ENCODE data around the gene GRAMD1C.

GRAMD1C gene

DNA sequence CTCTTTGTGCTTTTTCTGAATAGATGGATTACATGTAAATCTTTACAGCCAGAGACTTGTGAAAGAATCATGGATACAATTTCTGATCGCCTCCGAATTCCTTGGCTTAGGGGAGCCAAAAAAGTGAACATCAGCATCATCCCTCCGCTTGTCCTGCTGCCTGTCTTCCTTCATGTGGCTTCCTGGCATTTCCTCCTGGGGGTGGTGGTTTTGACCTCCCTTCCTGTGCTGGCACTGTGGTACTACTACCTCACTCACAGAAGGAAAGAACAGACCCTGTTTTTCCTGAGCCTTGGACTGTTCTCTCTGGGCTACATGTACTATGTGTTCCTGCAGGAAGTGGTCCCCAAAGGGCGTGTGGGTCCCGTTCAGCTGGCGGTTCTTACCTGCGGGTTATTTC, 115.1 kb downstream of the GRAMD1C start:
- TF ChIP-seq, protein P1, sequence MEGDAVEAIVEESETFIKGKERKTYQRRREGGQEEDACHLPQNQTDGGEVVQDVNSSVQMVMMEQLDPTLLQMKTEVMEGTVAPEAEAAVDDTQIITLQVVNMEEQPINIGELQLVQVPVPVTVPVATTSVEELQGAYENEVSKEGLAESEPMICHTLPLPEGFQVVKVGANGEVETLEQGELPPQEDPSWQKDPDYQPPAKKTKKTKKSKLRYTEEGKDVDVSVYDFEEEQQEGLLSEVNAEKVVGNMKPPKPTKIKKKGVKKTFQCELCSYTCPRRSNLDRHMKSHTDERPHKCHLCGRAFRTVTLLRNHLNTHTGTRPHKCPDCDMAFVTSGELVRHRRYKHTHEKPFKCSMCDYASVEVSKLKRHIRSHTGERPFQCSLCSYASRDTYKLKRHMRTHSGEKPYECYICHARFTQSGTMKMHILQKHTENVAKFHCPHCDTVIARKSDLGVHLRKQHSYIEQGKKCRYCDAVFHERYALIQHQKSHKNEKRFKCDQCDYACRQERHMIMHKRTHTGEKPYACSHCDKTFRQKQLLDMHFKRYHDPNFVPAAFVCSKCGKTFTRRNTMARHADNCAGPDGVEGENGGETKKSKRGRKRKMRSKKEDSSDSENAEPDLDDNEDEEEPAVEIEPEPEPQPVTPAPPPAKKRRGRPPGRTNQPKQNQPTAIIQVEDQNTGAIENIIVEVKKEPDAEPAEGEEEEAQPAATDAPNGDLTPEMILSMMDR (conservative IDR thresholded peaks at IDR 0.05), result no peak
- no peak overlapping the region for H3K27ac ChIP-seq

DNA sequence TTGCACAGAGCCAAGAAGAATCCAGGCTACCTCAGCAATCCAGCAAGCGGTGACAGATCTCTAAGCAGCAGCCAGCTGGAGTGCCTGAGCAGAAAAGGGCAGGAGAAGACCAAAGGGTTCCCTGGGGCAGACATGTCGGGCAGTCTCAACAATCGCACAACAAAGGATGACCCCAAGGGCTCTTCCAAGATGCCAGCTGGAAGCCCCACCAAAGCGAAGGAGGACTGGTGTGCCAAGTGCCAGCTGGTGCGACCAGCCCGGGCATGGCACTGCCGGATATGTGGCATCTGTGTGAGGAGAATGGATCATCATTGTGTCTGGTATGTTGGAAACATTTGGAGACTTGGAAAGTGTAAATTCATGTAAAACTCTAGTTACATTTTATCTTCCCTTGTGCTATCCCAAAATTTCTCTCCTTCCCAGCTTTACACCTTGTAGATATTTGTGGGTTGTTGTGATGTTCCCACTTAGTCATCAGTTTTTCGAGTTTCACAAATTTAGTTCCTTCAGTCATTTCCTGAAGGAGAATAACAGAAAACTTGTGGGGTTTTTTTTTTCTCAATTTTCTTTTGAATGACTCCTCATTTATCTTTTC, 115.6 kb downstream of the GRAMD1C start:
- H3K27ac ChIP-seq, result no peak overlapping the region
- TF ChIP-seq, protein P1 (conservative IDR thresholded peaks at IDR 0.05), result no peak

DNA sequence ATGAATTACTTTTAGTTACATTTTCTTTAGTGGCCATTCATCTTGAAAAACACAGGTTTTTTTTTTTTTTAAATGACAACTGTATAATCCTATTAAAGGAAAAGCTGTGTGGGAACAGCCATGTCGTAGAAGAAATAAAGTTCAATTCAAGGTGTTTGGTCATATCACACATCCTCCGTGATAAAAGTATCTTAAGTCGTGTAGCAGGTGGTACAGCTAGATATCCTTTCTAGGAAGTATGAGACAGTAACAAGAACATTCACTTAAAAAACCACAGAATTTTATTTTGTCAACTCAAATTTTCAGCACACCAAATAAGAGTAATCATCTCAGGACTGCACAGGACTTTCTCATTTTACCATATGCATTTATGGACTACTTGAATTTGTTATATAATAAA, 125.3 kb downstream of the GRAMD1C start:
- TF ChIP-seq, protein P1 (conservative IDR thresholded peaks at IDR 0.05), result no peak
- H3K27ac ChIP-seq, result no peak overlapping the region

DNA sequence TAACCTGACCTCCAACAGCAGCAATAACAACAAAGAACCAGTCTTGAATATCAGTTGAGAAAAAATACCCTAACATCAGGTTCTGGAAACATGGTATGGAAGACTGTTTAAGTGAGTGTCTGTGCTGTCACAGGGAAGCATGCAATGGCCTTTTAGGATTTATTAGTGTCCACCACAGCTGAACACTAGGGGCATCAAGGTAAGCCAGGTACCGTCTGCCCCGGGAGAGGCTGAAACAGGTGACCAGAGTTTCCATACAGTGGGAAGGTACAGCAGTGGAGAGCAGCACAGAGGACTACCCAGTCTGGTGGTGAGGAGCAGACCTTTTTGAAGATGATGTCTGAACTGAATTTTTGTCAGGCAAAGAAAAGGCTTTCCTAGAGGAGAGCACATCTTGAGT, 127.6 kb downstream of the GRAMD1C start:
- no peak overlapping the region for H3K27ac ChIP-seq
- TF ChIP-seq, protein P1 (conservative IDR thresholded peaks at IDR 0.05), result peak; percentile 41

DNA sequence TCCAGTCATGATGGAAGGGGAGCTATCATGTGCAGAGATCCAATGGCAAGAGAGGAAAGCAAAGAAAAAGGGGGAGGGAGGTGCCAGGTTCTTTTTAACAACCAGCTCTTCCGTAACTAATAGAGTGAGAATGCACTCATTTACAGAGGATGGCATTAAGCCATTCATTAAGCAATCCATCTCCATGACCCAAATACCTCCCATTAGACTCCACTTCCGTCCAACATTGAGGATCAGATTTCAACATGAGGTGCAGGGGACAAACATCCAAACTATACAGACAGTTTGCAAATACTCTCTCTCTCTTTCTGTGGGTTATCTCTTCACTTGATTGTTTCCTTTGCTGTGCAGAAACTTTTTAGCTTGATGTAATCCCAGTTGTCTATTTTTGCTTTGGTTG, 130.4 kb downstream of the GRAMD1C start:
- TF ChIP-seq, protein P1 (conservative IDR thresholded peaks at IDR 0.05), result no peak
- no peak overlapping the region for H3K27ac ChIP-seq

DNA sequence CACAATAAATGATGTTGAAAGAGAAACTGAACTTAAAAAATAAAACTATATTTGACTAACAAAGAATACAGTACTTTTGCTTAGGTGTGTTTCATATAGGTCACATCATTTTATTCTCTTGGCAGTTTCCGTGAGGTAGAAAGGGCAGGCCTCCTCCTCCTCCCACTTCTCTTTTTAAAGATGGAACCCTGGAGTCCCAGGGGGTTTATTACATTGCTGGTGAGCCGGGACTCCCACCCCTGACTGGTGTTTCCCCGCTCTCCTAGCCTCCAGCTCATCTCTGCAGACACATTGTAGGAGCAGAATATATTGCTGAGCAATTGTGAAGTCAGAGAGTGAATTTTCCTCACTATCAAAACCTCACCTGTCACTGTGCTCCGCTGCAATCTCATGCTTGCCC, 139.2 kb downstream of the GRAMD1C start:
- TF ChIP-seq, protein P1 (conservative IDR thresholded peaks at IDR 0.05), result no peak
- H3K27ac ChIP-seq, result no peak overlapping the region

DNA sequence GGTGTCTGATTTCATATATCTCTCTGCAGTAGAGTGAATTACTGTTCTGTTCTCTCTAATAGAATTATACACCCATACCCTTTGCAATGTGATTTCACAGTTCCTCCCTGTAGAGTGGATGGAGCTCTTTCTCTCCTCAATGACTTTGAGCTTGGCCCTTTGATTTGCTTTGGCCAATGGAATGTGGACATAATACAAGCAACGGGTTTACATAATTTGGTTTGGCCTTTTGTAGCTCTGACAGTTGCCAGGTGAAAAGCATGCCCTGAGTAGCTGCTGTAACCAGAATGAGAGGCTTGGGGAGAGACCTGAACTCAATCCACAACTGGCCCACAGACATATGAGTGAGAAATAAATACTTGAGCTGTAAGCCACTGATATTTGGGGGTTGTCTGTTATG, 141.3 kb downstream of the GRAMD1C start:
- no peak overlapping the region for H3K27ac ChIP-seq
- TF ChIP-seq, protein P1 (conservative IDR thresholded peaks at IDR 0.05), result no peak
